Keratinocyte (primary cell): Measurements from ENCODE around the gene MFRP.

Source experiments
- EZH2 ChIP-seq: IDR thresholded peaks from one replicate; pipeline ENCODE4 v1.6.1; 2012; ENCODE audit warnings: inconsistent platforms, mild to moderate bottlenecking, low read length, moderate library complexity
- TF ChIP-seq, protein P1 (sequence below), 3 experiments: IDR thresholded peaks in 1 of 3; conservative IDR thresholded peaks in 1 of 3; optimal IDR thresholded peaks in 1 of 3; 2 replicates in 2 of 3; 3 replicates in 1 of 3; pipeline versions ENCODE3 to v1.5.1; 2011; ENCODE audit warnings: low read length in 3 of 3, mild to moderate bottlenecking in 3 of 3, moderate library complexity in 2 of 3, control low read depth in 1 of 3, inconsistent platforms in 1 of 3; ENCODE audit not compliant: insufficient read depth in 2 of 3; ENCODE audit errors: extremely low read depth in 1 of 3

DNA sequence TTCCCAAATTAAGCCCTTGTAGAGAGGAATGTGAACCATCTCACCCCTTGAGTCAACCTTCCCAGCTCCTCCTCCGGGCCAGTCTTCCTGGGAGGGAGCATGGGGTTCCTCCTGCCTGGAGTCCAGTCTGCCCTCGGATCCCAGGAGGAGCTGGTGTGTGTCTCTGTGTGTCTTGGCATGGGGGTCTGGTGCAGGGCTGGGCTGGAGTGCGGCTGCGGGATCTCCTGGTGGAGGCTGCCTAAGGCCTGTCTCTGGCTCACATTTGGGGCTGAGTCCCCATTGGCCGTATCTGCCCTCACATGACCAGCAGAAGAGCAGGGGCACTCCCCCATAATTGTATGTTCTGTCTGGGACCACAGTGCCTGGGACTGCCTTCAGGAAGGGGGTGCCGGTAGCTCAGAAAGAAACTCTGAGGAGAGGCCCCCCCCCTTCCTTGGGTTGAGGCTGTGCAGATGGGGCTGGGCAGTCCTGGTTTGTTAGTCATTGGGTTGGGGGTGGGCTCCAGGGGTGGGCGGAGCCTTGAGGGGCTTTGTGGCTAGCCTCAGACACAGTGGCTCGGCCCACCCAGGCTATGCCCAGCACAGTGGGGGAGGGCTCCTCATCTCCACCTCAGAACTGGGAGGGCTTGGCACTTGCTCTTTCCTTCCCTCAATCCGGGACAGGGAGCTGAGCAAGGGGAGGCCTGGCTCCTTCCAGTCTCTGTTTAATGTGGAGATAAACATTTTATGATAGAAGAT is 8.8 kb downstream of the MFRP start:
- TF ChIP-seq, protein P1, sequence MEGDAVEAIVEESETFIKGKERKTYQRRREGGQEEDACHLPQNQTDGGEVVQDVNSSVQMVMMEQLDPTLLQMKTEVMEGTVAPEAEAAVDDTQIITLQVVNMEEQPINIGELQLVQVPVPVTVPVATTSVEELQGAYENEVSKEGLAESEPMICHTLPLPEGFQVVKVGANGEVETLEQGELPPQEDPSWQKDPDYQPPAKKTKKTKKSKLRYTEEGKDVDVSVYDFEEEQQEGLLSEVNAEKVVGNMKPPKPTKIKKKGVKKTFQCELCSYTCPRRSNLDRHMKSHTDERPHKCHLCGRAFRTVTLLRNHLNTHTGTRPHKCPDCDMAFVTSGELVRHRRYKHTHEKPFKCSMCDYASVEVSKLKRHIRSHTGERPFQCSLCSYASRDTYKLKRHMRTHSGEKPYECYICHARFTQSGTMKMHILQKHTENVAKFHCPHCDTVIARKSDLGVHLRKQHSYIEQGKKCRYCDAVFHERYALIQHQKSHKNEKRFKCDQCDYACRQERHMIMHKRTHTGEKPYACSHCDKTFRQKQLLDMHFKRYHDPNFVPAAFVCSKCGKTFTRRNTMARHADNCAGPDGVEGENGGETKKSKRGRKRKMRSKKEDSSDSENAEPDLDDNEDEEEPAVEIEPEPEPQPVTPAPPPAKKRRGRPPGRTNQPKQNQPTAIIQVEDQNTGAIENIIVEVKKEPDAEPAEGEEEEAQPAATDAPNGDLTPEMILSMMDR (optimal IDR thresholded peaks at IDR 0.05 in 1 of 3, IDR thresholded peaks at IDR 0.05 in 1 of 3, conservative IDR thresholded peaks at IDR 0.05 in 1 of 3; ENCODE audit: extremely low read depth in 1 of 3, insufficient read depth in 2 of 3, low read length in 3 of 3) = no peak
- TF ChIP-seq EZH2 = no peak
